ENCODE data around the gene DSG4.

DSG4 gene

GRCh38 chr18:31447530-31448191 is 71.1 kb downstream of the DSG4 start, which contains the start of gene DSG3:
Gene DSG3, plus strand, starts transcription at chr18:31447741. Its CDS starts 137 bp downstream, at chr18:31447878.
- ATAC-seq, result no peak

GRCh38 chr18:31450409-31450808 is 73.8 kb downstream of the DSG4 start:
- ATAC-seq (no peak), DNase-seq (no peak)

More at GRCh38 chr18:31447530-31448191, 71.1 kb downstream of the DSG4 start, which contains the start of gene DSG3:
- no peak for DNase-seq

GRCh38 chr18:31451625-31452024 is 75.0 kb downstream of the DSG4 start:
- DNase-seq, result no peak
- no peak for ATAC-seq

DNA sequence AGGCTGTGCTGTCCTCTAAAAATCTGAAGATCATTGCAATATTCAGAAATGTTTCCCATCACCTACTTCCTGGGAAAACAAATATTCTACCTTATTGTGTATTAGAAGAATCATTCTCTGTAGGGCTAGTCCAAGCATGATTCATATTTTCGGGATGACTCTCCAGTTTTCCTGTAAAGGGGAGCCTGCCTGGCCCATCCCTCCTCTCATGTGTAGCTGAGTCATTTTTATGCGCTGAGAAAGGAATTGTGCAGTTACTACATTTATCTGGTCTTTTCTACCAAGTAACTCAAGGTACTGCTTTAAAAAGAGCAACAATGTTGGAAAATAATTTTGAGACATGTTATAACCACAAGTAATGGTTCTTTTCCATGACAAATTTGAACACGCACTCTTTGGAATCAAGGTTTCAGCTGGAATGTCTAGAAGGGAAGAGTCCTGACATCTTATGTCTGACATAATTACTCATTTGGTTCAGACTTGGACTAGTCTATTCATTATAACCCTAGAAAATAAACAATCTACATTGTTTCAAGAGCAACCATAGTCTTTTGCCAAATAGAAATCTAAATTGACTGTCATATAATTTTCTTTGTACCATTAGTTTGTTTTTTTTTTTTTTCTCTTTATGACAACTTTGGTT is 77.6 kb downstream of the DSG4 start:
- no peak for ATAC-seq
- DNase-seq, result no peak
